Kidney (tissue), 14 donors: ENCODE data around the gene RANGAP1. TPM values are rescaled to one million over a fixed set of nuclear protein-coding genes. Genes with fewer than 3 reads are reported as not detected.

Experiments used
- DNase-seq, 5 donors: peaks; one replicate each; pipeline ENCODE4 v3.0.0-alpha.2; 2013 to 2020
- FAIRE-seq: peaks from 2 replicates; lab custom pipeline; 2012; peaks lifted over from hg19 to GRCh38; lab: Jason Lieb, UNC
- H3K27ac ChIP-seq, 2 donors: one replicate each; pipeline ENCODE4 v1.7.0; 2013; ENCODE audit warnings: low read depth in 2 of 2, low read length in 2 of 2, inconsistent platforms in 1 of 2
- H3K27me3 ChIP-seq: one replicate; pipeline ENCODE4 v1.7.1; 2013; ENCODE audit warnings: low read length, inconsistent platforms; ENCODE audit not compliant: control insufficient read depth, insufficient read depth
- H3K36me3 ChIP-seq, 3 donors: one replicate each; pipeline versions ENCODE4 v1.7.0 to v1.7.1; 2013; ENCODE audit warnings: low read length in 3 of 3, control low read depth in 1 of 3, inconsistent platforms in 1 of 3; ENCODE audit not compliant: insufficient read depth in 3 of 3, control insufficient read depth in 2 of 3
- H3K4me1 ChIP-seq, 3 donors: one replicate each; pipeline versions ENCODE4 v1.7.0 to v1.7.1; 2013; ENCODE audit warnings: low read length in 3 of 3, inconsistent platforms in 1 of 3, low read depth in 1 of 3; ENCODE audit not compliant: control insufficient read depth in 2 of 3, insufficient read depth in 2 of 3
- H3K4me3 ChIP-seq, 3 donors: one replicate each; pipeline versions ENCODE4 v1.7.0 to v1.8.1; 2013; ENCODE audit warnings: low read length in 3 of 3, control low read depth in 1 of 3, inconsistent platforms in 1 of 3
- H3K9ac ChIP-seq, 3 donors: one replicate each; pipeline versions ENCODE4 v1.7.0 to v1.7.1; 2013; ENCODE audit warnings: low read length in 3 of 3, control low read depth in 1 of 3, inconsistent platforms in 1 of 3
- H3K9me3 ChIP-seq, 3 donors: one replicate each; pipeline versions ENCODE4 v1.7.0 to v1.7.1; 2013; ENCODE audit warnings: low read length in 3 of 3, control low read depth in 1 of 3, inconsistent platforms in 1 of 3; ENCODE audit not compliant: control insufficient read depth in 2 of 3, insufficient read depth in 1 of 3
- intact Hi-C: fragments of 100-400 bp; cut with DNase I; formaldehyde crosslinking; loops from one replicate; pipeline ENCODE4 v1.11.1; 2022
- polyA plus RNA-seq: library from polyadenylated mRNA; stranded (reverse); fragments of 350-450 nt; fragmentation: Illumina TruSeq; extraction: RNeasy Lipid Tissue Mini Kit (QIAGEN cat#74804); gene quantifications from one replicate; pipeline ENCODE4 v1.2.3, GENCODE V29; 2014; ENCODE audit warnings: low read depth, low replicate concordance; ENCODE audit not compliant: insufficient read depth
- total RNA-seq: library from RNA; stranded (reverse); fragmentation: NEBNext Ultra II Directional; extraction: Animal tissue kit (Norgen Biotek cat#: 25700); gene quantifications from one replicate; pipeline ENCODE4 v1.2.1, GENCODE V29; 2021
- TF ChIP-seq, protein P1 (sequence below): IDR thresholded peaks from 3 replicates; pipeline ENCODE4 v1.5.1; 2012; ENCODE audit warnings: mild to moderate bottlenecking, moderate library complexity, borderline replicate concordance; ENCODE audit not compliant: insufficient read depth; ENCODE audit errors: extremely low read depth
- donor health status: control.
- donor health status: control.
- donor health status: control.
- donor health status: control.
- donor health status: control.
- donor health status: DM: yes; HTN: yes; CAD: no.
- donor health status: Normal renal cell carcinoma (clear cell type).

The RANGAP1 gene
- total and polyA plus RNA-seq, 2 donors from 2014 or later: 38.8 to 40.8 TPM

DNA sequence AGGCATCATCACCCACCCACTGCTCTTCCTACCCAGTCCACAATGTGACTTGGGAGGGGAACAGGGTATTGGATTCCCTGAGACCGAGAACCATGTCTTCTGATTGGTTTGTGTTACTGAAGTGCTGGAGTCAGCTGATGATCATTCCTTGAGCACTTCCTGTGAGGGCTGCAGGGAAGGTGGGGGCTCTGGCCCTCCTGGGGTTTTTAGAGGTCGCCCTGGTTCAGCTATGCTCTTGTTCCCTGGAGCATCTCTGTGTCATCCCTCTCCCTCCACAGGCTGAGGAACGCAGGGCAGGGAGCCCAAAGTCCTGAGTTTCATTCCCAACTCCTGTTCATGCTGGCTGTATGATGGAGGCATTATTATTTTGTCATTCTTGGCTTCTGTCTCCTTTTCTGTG, 22.1 kb upstream of the RANGAP1 start:
- Histone ChIP-seq H3K4me1 (peaks cover 2 to 17% (median 13%) of the 10 kb centered on the region in 3 donors), H3K9ac (no peak overlapping the region), H3K27ac (peak overlapping the region; percentile 35 to 39), H3K27me3 (no peaks in the 10 kb centered on the region), H3K4me3 (no peak overlapping the region), H3K36me3 (no peaks in the 10 kb centered on the region), H3K9me3 (no peaks in the 10 kb centered on the region)
- TF ChIP-seq, protein P1, sequence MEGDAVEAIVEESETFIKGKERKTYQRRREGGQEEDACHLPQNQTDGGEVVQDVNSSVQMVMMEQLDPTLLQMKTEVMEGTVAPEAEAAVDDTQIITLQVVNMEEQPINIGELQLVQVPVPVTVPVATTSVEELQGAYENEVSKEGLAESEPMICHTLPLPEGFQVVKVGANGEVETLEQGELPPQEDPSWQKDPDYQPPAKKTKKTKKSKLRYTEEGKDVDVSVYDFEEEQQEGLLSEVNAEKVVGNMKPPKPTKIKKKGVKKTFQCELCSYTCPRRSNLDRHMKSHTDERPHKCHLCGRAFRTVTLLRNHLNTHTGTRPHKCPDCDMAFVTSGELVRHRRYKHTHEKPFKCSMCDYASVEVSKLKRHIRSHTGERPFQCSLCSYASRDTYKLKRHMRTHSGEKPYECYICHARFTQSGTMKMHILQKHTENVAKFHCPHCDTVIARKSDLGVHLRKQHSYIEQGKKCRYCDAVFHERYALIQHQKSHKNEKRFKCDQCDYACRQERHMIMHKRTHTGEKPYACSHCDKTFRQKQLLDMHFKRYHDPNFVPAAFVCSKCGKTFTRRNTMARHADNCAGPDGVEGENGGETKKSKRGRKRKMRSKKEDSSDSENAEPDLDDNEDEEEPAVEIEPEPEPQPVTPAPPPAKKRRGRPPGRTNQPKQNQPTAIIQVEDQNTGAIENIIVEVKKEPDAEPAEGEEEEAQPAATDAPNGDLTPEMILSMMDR: no peak
- FAIRE-seq (no peak), DNase-seq (peak in 1 of 5 donors; percentile 18)
- intact Hi-C loops: no loop called here

DNA sequence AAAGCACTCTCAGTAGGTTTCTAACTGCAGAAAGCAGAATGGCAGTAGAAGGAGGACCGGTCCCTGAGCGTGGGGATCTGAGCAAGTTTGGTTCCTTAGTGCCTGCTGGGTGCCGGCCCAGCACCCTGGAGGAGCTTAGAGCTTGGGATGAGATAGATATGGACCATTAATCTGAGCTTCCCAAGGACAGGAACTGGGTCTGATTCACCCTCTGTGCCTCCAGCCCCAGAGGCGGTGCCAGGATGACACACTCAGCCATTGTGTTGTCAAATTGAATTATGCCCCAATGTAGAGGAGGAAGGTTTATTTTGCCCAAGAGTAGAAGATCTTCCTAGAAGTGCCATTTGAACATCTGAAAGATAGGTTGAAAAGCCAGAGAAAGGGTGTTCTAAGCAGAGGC, 19.7 kb upstream of the RANGAP1 start:
- TF ChIP-seq, protein P1: no peak
- H3K27me3 ChIP-seq: no peaks in the 10 kb centered on the region
- no peaks in the 10 kb centered on the region for H3K9me3 ChIP-seq
- no peak for FAIRE-seq
- intact Hi-C loops: no loop called here
- DNase-seq: peak in 3 of 5 donors; percentile 25 to 60 (median 58)
- no peaks in the 10 kb centered on the region for H3K36me3 ChIP-seq
- H3K27ac ChIP-seq: no peak overlapping the region
- no peak overlapping the region for H3K9ac ChIP-seq
- H3K4me1 ChIP-seq: peaks cover 4 to 18% (median 17%) of the 10 kb centered on the region in 3 donors
- no peak overlapping the region for H3K4me3 ChIP-seq

DNA sequence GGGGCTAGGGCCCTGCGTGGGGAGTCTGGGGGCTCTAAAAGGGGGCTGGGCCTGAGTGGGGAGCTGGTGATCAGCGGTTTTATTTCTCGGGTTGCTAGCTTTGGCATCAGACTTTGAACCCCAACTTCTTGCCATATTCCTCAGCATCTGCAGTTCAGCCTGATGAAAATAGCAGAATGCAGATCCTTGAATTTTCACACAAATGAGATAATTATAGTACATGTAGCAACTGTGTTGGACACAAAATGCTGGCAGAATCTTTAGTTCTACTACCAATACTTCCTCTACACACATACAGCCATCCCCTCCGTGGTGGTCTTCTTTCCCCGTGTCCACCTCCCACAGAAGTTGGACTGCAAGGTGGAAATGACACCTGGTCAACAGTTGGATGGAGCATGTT, 16.8 kb upstream of the RANGAP1 start:
- Histone ChIP-seq H3K27me3 (no peaks in the 10 kb centered on the region), H3K4me3 (peak overlapping the region; percentile 45 to 74 (median 51)), H3K36me3 (no peaks in the 10 kb centered on the region), H3K4me1 (peaks cover 4 to 13% (median 8%) of the 10 kb centered on the region in 3 donors), H3K27ac (peak overlapping the region; percentile 73 to 74), H3K9me3 (no peaks in the 10 kb centered on the region), H3K9ac (peak overlapping the region; percentile 47 to 65 (median 47))
- TF ChIP-seq, protein P1: no peak
- intact Hi-C loops: no loop called here
- FAIRE-seq (no peak), DNase-seq (no peak)
